Measurements from ENCODE around the gene PPP3R1. TPM values are rescaled to one million over a fixed set of nuclear protein-coding genes. Genes with fewer than 3 reads are reported as not detected.
A peak's percentile ranks its signal among the peaks of the same experiment; 100 is the strongest.

The PPP3R1 gene
- polyA plus RNA-seq, 2 of the 4 experiments (the other 2 are of a cell fraction), result 27.3 to 55.1 TPM

- CTCF ChIA-PET, result interaction anchor here (1.2 to 5.5 kb wide), 3 partner anchors 10 to 25 kb away, joined by 4 to 30 read pairs (median 4); no protein-coding TSS in a partner anchor
- Histone ChIP-seq H3K4me2 (no peak overlapping the region), H3K9me3 (no peaks in the 10 kb centered on the region), H3K27ac (no peak overlapping the region), H3K4me3 (no peak overlapping the region), H3K4me1 (no peaks in the 10 kb centered on the region)
- 86% methylated on average over 4 of the region's 4 CpGs for WGBS (ENCODE audit: missing lambda C conversion rate)
- ATAC-seq (no peak), DNase-seq (ENCODE audit: low read depth in 1 of 2, low spot score in 1 of 2) (no peak), FAIRE-seq (no peak)
- TF ChIP-seq MAX (IDR thresholded peaks at IDR 0.05) (no peak), MAZ (IDR thresholded peaks at IDR 0.05; ENCODE audit: borderline replicate concordance, low read depth, low read length) (no peak), JUN (IDR thresholded peaks at IDR 0.05) (no peak), USF2 (IDR thresholded peaks at IDR 0.05) (no peak), CTCF (IDR thresholded peaks at IDR 0.05) (no peak), TFCP2L1 (CRISPR knock-in tag; IDR thresholded peaks at IDR 0.05) (no peak), MYC (IDR thresholded peaks at IDR 0.05; ENCODE audit: borderline replicate concordance, low read length) (no peak), ESRRA (IDR thresholded peaks at IDR 0.05; ENCODE audit: borderline replicate concordance, low read length) (no peak), RFX5 (IDR thresholded peaks at IDR 0.05) (no peak), SREBF2 (IDR thresholded peaks at IDR 0.05) (no peak), FOSB (CRISPR knock-in tag; IDR thresholded peaks at IDR 0.05) (no peak)
- POLR2A ChIA-PET, result no interaction called here
Measured at GRCh38 chr2:68171684-68172083, 80.6 kb downstream of the PPP3R1 start.

GRCh38 chr2:68171146-68171545 is 81.2 kb downstream of the PPP3R1 start:
- ATAC-seq (no peak), FAIRE-seq (no peak), DNase-seq (ENCODE audit: low read depth in 1 of 2, low spot score in 1 of 2) (no peak)
- Histone ChIP-seq H3K9me3 (no peaks in the 10 kb centered on the region), H3K27ac (no peak overlapping the region), H3K4me1 (no peaks in the 10 kb centered on the region), H3K4me3 (no peak overlapping the region), H3K4me2 (no peak overlapping the region)
- CTCF ChIA-PET, result interaction anchor here (0.8 to 5.5 kb wide), 4 partner anchors 14 to 55 kb away, joined by 3 to 30 read pairs (median 4); no protein-coding TSS in a partner anchor
- TF ChIP-seq REST (IDR thresholded peaks at IDR 0.05) (no peak), HEYL (CRISPR knock-in tag; IDR thresholded peaks at IDR 0.05) (no peak)
- POLR2A ChIA-PET, result interaction anchor here (0.9 kb wide), 1 partner anchor 13 kb away, joined by 3 read pairs; the partner anchor contains the start of gene PNO1
- 89% methylated on average over 7 of the region's 7 CpGs for WGBS (ENCODE audit: missing lambda C conversion rate)

GRCh38 chr2:68169308-68169707 is 83.0 kb downstream of the PPP3R1 start:
- POLR2A ChIA-PET, result interaction anchor here (1.9 kb wide), 1 partner anchor 12 kb away, joined by 6 read pairs; the partner anchor contains the start of gene PNO1
- 94% methylated on average over 4 of the region's 4 CpGs for WGBS (ENCODE audit: missing lambda C conversion rate)
- Histone ChIP-seq H3K4me2 (no peak overlapping the region), H3K4me1 (no peaks in the 10 kb centered on the region), H3K27ac (no peak overlapping the region), H3K4me3 (no peak overlapping the region), H3K9me3 (no peaks in the 10 kb centered on the region)
- TF ChIP-seq USF2 (IDR thresholded peaks at IDR 0.05) (peak; percentile 86), FOSB (CRISPR knock-in tag; IDR thresholded peaks at IDR 0.05) (no peak)
- DNase-seq (ENCODE audit: low read depth in 1 of 2, low spot score in 1 of 2) (peak; percentile 22 to 50), ATAC-seq (peak; percentile 53 to 67; a peak in 3 of 6 replicates), FAIRE-seq (no peak)
- CTCF ChIA-PET, result interaction anchor here (1.0 to 5.5 kb wide), 7 partner anchors 11 to 113 kb away, joined by 3 to 30 read pairs (median 4); a partner anchor contains a TSS
